GM03348 (cell line): ENCODE results near the gene SRM.
A peak's percentile ranks its signal among the peaks of the same experiment; 100 is the strongest.
"Not testable (repeated sequence)": the region's sequence is repeated elsewhere in the genome, so short reads cannot be mapped to it uniquely, and the experiment has no call there.

ENCODE experiments used
- DNase-seq: peaks from one replicate; pipeline ENCODE4 v3.0.0; 2012; ENCODE audit warnings: low spot score

SRM gene

GRCh38 chr1:11044849-11045427 is 14.9 kb downstream of the SRM start:
- no peak for DNase-seq

GRCh38 chr1:11044086-11044848 is 15.6 kb downstream of the SRM start:
- no peak for DNase-seq

- no peak for DNase-seq
These were observed 16.6 kb downstream of the SRM start for GRCh38 chr1:11042995-11043874.

GRCh38 chr1:11042065-11042464 is 17.8 kb downstream of the SRM start:
- DNase-seq: no peak

- no peak for DNase-seq
These were observed 18.8 kb downstream of the SRM start for GRCh38 chr1:11041048-11041447.

- not testable (repeated sequence) for DNase-seq
These were observed 19.8 kb downstream of the SRM start for GRCh38 chr1:11040105-11040429.

GRCh38 chr1:11039351-11040104 is 20.3 kb downstream of the SRM start:
- no peak for DNase-seq

GRCh38 chr1:11037740-11038182 is 22.1 kb downstream of the SRM start:
- DNase-seq: peak; percentile 90

- DNase-seq: not testable (repeated sequence)
These were observed 22.6 kb downstream of the SRM start for GRCh38 chr1:11037019-11037739.

- DNase-seq: no peak
These were observed 28.1 kb downstream of the SRM start for GRCh38 chr1:11031624-11032262.

- no peak for DNase-seq
These were observed 29.0 kb downstream of the SRM start for GRCh38 chr1:11030865-11031264.

- DNase-seq: no peak
These were observed 31.8 kb downstream of the SRM start for GRCh38 chr1:11028018-11028417.

- no peak for DNase-seq
These were observed 32.5 kb downstream of the SRM start for GRCh38 chr1:11027316-11027715.

GRCh38 chr1:11026903-11027302 is 32.9 kb downstream of the SRM start:
- no peak for DNase-seq

- DNase-seq: no peak
These were observed 33.8 kb downstream of the SRM start for GRCh38 chr1:11026052-11026451.

GRCh38 chr1:11025618-11026017 is 34.2 kb downstream of the SRM start:
- DNase-seq: no peak

GRCh38 chr1:11024874-11025203 is 35.0 kb downstream of the SRM start:
- no peak for DNase-seq

- DNase-seq: no peak
These were observed 35.5 kb downstream of the SRM start for GRCh38 chr1:11024154-11024873.

GRCh38 chr1:11023201-11023600 is 36.6 kb downstream of the SRM start:
- DNase-seq: no peak

GRCh38 chr1:11019971-11020370 is 39.8 kb downstream of the SRM start:
- no peak for DNase-seq
